ACC112 (cell line): Measurements from ENCODE around the gene ZCCHC2.
A peak's percentile ranks its signal among the peaks of the same experiment; 100 is the strongest.

ENCODE experiments used
- H2AFZ ChIP-seq: fragments of 200-600 bp; sonication (generic); one replicate; pipeline ENCODE4 v1.6.0; 2017; ENCODE audit warnings: antibody characterized with exemption, low read length; ENCODE audit not compliant: unreplicated experiment
- H3K27ac ChIP-seq: fragments of 200-600 bp; sonication (generic); 2 replicates; pipeline ENCODE4 v1.5.1; 2014; ENCODE audit warnings: low read depth, mild to moderate bottlenecking, antibody characterized with exemption, low read length, moderate library complexity
- H3K27me3 ChIP-seq: fragments of 200-600 bp; sonication (generic); 2 replicates; pipeline ENCODE4 v1.6.1; 2014; ENCODE audit warnings: mild to moderate bottlenecking, antibody characterized with exemption, low read length, moderate library complexity, mixed read lengths; ENCODE audit not compliant: insufficient read depth
- H3K36me3 ChIP-seq: fragments of 200-600 bp; sonication (generic); 2 replicates; pipeline ENCODE4 v1.6.1; 2016; ENCODE audit warnings: mild to moderate bottlenecking, antibody characterized with exemption, low read length, moderate library complexity, mixed read lengths; ENCODE audit not compliant: insufficient read depth
- H3K4me1 ChIP-seq: fragments of 200-600 bp; sonication (generic); one replicate; pipeline ENCODE4 v1.6.1; 2016; ENCODE audit warnings: low read length, mixed read lengths; ENCODE audit not compliant: insufficient read depth, unreplicated experiment, control insufficient read depth
- H3K4me3 ChIP-seq: fragments of 200-600 bp; sonication (generic); 2 replicates; pipeline ENCODE4 v1.5.1; 2014; ENCODE audit warnings: mild to moderate bottlenecking, low read depth, low read length
- H3K79me2 ChIP-seq: fragments of 200-600 bp; sonication (generic); one replicate; pipeline ENCODE4 v1.6.0; 2016; ENCODE audit warnings: low read length; ENCODE audit not compliant: control insufficient read depth, unreplicated experiment, insufficient read depth

Gene ZCCHC2

DNA sequence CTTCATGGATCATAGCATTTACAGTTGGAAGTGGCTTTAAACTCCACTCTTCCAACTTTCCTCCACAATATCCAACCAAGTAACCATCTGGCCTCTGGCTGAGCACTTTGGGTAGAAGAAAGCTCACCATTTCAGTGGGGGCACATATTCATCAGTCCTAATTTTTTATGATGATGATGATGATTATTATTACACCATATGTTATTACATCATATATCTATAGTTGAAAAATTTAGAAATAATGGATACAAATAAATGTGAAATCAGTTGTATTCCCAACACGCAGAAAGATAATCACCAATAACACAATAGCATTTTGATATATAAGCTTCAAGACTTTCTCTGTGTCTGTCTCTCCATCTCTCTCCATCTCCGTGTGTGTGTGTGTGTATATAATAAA is 26.6 kb upstream of the ZCCHC2 start:
- H3K27ac ChIP-seq = no peak overlapping the region
- H3K36me3 ChIP-seq = no peaks in the 10 kb centered on the region
- no peaks in the 10 kb centered on the region for H3K27me3 ChIP-seq
- H3K79me2 ChIP-seq = no peaks in the 10 kb centered on the region
- H3K4me1 ChIP-seq = no peaks in the 10 kb centered on the region
- H3K4me3 ChIP-seq = no peak overlapping the region
- H2AFZ ChIP-seq = no peak overlapping the region

DNA sequence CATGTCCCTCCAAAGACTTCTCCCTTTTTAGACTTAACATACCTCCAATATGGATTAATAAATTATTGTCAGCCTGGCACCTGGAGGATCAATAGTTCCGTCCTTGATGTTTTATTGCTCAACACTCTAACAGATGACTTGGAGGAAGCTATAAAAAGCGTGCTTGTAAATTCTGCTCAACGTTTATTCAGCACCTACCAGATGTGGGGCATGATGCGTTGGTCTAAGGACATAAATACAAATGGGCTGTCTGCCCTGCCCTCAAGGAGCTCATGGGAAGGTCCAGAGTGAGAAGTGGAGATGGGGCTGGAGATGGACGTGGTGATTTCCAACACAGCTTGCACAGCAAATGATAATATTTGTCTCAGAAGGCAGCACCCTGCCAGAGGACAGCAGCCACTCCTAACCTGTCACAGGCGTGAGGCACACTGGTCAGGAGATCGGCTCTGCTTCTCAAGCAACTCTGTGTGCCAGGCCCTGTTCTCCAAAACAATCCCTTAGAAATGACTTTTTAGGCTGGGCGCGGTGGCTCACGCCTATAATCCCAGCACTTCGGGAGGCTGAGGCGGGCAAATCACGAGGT is 25.5 kb upstream of the ZCCHC2 start:
- H3K36me3 ChIP-seq = no peaks in the 10 kb centered on the region
- H3K27me3 ChIP-seq = no peaks in the 10 kb centered on the region
- H3K4me1 ChIP-seq = no peaks in the 10 kb centered on the region
- H3K79me2 ChIP-seq = no peaks in the 10 kb centered on the region
- no peak overlapping the region for H3K27ac ChIP-seq
- H2AFZ ChIP-seq = no peak overlapping the region
- H3K4me3 ChIP-seq = no peak overlapping the region

DNA sequence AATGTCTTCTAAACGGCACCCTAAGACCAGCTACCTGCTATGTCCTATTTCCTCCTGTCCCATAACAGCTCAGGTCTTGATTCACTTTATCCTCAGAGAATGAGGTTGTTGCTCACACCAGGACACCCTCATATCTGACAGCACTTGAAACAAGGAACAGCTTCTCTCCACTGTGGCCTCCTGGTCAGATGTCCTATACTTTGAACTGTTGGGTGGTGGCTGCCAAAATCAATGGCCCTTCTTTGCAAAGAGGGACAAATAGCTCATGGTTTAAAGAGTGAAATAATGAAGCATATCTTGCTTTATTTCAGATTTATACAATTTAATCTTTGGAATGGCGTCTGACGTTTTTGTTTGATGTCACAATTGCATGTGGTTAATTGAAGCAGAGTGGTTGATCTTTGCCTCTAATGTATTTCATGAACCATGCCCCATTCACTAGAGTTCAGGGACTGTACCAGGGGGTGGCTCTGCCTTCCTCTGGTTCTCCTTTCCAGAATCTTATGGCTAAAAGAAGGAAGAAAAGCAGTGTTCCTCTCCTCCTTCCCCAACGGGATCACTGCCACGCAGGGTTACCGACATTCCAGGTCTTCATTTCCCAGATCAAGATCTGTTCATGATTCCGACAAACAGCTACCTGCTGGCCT is 24.1 kb upstream of the ZCCHC2 start:
- H3K27ac ChIP-seq = no peak overlapping the region
- H2AFZ ChIP-seq = no peak overlapping the region
- H3K36me3 ChIP-seq = no peaks in the 10 kb centered on the region
- no peaks in the 10 kb centered on the region for H3K79me2 ChIP-seq
- no peaks in the 10 kb centered on the region for H3K27me3 ChIP-seq
- no peaks in the 10 kb centered on the region for H3K4me1 ChIP-seq
- no peak overlapping the region for H3K4me3 ChIP-seq

DNA sequence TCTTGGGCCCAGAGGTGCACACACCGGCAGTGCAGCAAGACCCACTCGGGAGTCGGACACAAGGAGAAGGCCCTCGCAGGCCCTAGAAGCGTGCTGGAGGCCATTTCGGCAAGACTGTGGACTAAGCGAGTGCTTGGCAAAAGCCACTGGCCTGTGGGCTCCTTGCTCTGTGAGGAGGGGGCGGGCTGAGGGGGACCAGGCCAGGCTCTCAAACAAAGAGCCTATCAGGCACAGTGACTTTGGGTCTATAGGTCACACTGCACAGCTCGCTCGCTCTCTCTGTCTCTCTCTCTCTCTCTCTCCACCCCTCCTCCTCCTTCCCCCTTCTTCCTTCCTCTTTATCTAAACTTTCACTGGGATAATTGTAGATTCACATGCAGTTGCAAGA is 23.6 kb upstream of the ZCCHC2 start:
- H3K4me3 ChIP-seq = no peak overlapping the region
- no peaks in the 10 kb centered on the region for H3K4me1 ChIP-seq
- H3K27ac ChIP-seq = no peak overlapping the region
- no peaks in the 10 kb centered on the region for H3K79me2 ChIP-seq
- no peak overlapping the region for H2AFZ ChIP-seq
- H3K27me3 ChIP-seq = no peaks in the 10 kb centered on the region
- no peaks in the 10 kb centered on the region for H3K36me3 ChIP-seq

DNA sequence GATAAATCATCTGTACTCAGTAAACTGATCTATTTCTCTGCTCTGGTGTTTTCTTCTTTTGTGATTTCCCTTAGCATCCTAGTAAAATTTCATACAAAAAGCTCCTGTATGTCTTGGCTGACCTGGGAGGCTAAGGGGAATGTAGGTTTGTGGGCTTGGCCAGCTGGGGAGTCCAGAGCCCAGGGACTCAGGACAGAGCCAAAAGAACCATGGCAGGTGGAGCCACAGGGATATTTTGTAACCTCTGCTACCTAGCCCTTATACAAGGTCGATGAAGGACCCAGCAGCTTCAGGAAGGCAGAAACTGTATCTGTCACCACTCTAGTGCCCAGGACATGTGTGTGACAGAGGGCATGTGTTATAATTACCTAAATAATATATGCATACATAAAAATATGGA is 22.7 kb upstream of the ZCCHC2 start:
- no peak overlapping the region for H3K4me3 ChIP-seq
- no peaks in the 10 kb centered on the region for H3K79me2 ChIP-seq
- H3K36me3 ChIP-seq = no peaks in the 10 kb centered on the region; the same call in 1 of the 2 replicates
- H3K4me1 ChIP-seq = no peaks in the 10 kb centered on the region
- no peaks in the 10 kb centered on the region for H3K27me3 ChIP-seq
- no peak overlapping the region for H2AFZ ChIP-seq
- no peak overlapping the region for H3K27ac ChIP-seq

DNA sequence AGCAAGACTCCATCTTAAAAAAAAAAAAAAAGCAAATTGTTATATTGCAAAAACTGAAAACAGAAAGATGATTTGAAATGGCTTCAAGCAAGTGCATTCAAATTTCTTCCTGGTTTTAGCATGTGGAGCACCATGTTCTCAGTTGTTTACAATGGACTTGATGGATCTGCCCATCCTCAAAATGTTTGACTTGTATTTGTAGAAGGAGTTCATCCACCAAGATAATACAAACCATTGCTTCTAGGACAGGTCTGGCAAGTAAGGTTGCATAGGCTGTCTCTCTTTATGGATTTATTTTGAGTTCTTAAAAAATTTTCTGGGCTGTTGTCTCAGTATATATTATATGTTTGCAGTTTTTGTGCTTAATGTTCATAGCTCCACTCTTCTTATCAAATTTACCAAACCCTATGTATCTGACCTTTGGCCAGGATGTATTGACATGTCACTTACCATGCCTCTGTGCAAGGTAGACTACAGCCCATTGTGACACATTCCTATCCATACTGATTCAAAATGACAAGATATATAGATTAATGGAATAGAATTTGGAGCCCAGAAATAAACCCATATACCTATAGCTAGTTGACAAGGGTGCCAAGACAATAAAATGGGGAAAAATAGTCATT is 21.7 kb upstream of the ZCCHC2 start:
- Histone ChIP-seq H3K27ac (no peak overlapping the region), H3K4me3 (no peak overlapping the region), H3K79me2 (no peaks in the 10 kb centered on the region), H2AFZ (no peak overlapping the region), H3K27me3 (no peaks in the 10 kb centered on the region), H3K4me1 (peaks cover 5% of the 10 kb centered on the region), H3K36me3 (no peaks in the 10 kb centered on the region; the same call in 1 of the 2 replicates)

DNA sequence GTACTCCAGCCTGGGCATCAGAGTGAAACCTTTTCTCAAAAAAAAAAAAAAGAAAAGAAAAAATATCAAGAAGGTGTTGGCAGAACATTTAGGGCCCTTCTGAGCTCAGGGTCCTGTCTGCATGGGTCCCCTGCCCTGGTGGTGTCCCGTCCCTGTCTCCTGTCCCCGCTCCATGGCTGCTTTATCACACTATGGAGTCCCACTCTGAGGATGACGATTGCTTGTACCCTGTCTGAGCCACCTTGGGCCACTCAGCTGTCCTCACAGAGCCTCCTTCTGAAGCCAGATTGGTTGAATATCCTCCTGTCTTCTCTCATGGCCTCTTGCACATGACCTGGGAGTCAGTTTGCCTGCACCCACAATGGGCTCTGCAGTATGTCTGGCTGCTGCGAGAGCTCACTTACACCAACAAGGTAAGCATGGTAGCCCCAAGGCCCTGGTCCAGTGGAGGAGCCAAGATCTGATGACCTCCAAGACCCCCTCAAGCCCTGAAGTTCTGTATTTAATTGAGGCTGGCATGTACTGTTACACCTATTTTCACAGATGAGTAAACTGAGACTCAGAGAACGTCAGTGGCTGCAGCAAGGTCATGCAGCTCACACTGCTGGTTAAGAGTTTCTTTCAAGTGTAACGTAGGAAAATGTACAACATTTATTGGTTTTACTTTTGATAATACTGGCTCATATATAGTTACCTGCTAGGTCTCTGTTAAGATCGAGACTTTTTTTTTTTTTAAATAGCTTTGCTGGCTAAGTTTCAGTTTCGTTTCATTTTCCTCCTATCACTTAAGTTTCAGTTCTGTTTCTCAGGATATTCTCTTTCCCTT is 16.9 kb upstream of the ZCCHC2 start:
- H3K27ac ChIP-seq = peak overlapping the region; percentile 95
- H3K36me3 ChIP-seq = no peaks in the 10 kb centered on the region; the same call in 1 of the 2 replicates
- peak overlapping the region; percentile 73 for H3K4me3 ChIP-seq
- peak overlapping the region; percentile 98 for H2AFZ ChIP-seq
- peaks cover 13% of the 10 kb centered on the region for H3K4me1 ChIP-seq
- no peaks in the 10 kb centered on the region for H3K27me3 ChIP-seq
- no peaks in the 10 kb centered on the region for H3K79me2 ChIP-seq

DNA sequence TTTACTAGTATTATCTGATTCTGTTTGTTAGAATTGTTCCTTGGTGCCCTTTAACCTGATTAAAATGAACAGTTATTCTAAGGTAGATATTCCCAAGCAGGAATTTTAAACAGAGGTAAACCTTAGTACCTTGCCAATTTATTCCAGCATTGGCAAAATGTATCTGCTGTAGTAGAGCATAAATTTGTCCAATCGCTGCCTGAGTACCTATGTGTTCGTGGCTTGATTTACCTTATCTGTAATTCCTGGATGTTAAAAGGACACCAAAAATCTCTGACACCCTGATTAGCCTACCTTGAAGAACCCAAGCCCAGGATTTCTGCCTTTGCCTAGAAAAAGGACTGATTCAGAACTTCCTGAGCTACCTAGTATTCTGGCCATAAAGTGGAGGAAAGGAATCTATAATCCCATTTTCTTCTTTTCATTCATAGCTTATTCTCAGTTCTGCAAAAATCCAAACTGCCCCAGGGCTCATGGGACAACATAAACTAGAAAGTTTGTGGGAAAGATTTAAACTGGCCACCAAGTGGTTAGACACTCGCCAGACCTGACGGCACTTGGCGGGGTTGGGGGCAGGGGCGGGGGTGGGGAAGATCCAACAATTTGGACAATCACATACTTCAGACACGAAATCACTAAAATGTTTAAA is 16.2 kb upstream of the ZCCHC2 start:
- peak overlapping the region; percentile 98 for H2AFZ ChIP-seq
- H3K4me3 ChIP-seq = peak overlapping the region; percentile 73
- H3K27ac ChIP-seq = peak overlapping the region; percentile 95
- H3K4me1 ChIP-seq = peaks cover 13% of the 10 kb centered on the region
- H3K36me3 ChIP-seq = no peaks in the 10 kb centered on the region; the same call in 1 of the 2 replicates
- H3K27me3 ChIP-seq = no peaks in the 10 kb centered on the region
- no peaks in the 10 kb centered on the region for H3K79me2 ChIP-seq

DNA sequence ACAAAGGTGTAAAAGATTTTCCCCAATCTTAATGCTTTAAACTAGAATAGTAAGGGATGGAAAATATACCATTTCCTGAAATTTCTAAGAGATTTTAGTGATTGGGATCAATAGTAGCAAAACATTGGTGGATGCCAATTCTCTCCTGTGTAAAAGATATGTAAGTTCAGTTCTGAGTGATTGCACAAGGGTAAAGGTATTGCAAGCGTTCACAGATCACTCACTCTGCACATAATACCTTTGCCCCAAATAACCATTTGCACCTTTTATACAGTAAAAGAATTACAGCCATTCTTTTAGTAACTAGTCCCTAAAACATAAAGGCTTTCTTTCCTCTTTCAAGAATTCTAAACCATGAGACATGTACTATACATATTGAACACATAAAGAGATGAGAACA is 13.0 kb upstream of the ZCCHC2 start:
- H3K79me2 ChIP-seq = no peaks in the 10 kb centered on the region
- H3K27ac ChIP-seq = no peak overlapping the region
- peaks cover 2% of the 10 kb centered on the region; the same call in 1 of the 2 replicates for H3K36me3 ChIP-seq
- H3K4me1 ChIP-seq = peaks cover 13% of the 10 kb centered on the region
- H3K27me3 ChIP-seq = no peaks in the 10 kb centered on the region
- H3K4me3 ChIP-seq = no peak overlapping the region
- no peak overlapping the region for H2AFZ ChIP-seq

DNA sequence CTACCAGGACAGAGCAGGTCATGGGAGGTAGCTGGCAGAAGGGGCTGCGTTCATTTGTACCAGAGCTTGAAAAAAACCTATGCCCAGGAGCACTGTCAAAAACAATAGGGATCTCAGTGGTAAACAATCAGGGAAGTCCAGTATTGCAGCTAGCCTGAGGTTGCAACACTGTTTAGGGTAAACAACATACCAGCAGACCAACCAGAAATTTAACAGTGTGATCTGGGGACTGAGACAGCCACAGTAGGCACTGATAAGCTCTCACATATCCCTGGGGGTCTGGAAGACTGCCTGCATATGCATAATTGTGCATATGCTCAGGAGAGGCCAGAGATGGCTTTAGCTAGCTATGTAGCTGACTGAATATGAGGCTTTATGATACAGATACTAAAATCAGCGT is 12.0 kb upstream of the ZCCHC2 start:
- Histone ChIP-seq H3K4me3 (no peak overlapping the region), H2AFZ (no peak overlapping the region), H3K36me3 (peaks cover 3% of the 10 kb centered on the region; the same call in 1 of the 2 replicates), H3K27me3 (no peaks in the 10 kb centered on the region), H3K27ac (no peak overlapping the region), H3K79me2 (no peaks in the 10 kb centered on the region), H3K4me1 (peaks cover 10% of the 10 kb centered on the region)
